KBM-7 (cell line): ENCODE results near the gene TAS2R41.
"Not testable (repeated sequence)": the region's sequence is repeated elsewhere in the genome, so short reads cannot be mapped to it uniquely, and the experiment has no call there.

Experiments used
- DNase-seq: peaks from one replicate; pipeline ENCODE4 v3.0.0-alpha.2; 2015
- in situ Hi-C: fragments of 300-500 bp; cut with MboI; formaldehyde crosslinking; loops from 2 replicates; pipeline ENCODE4 v1.14.3; 2020; ENCODE audit warnings: low sequenced_read_pairs, low pct_unique_long_range_greater_than_20kb, mixed read lengths

The TAS2R41 gene

GRCh38 chr7:143455491-143455890, 22.2 kb upstream of the TAS2R41 start:
- in situ Hi-C loops: no loop called here
- no peak for DNase-seq

- DNase-seq: no peak
Measured at GRCh38 chr7:143455942-143456341, 21.7 kb upstream of the TAS2R41 start.

GRCh38 chr7:143456992-143457793, 20.5 kb upstream of the TAS2R41 start:
- in situ Hi-C loops: no loop called here
- no peak for DNase-seq

More at GRCh38 chr7:143455942-143456341, 21.7 kb upstream of the TAS2R41 start:
- in situ Hi-C loops: no loop called here

DNA sequence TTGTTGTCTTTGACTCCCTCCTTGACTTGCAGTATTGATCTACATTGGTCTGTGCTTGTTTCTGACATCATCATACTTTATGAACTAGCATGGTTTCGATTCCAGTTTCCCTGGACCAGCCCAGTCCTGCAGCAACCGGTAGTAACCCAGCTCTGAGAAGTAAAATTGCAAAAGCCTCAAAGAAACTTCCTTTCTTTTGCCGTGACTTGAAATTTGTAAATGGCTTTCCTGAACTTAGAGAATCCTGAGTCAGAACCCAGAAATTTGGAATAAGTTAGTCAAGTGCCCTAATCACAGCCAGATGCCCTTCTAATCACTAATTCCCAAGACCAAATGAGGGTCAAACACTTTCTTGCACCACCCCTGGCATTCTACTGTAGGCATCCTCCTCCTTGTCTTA, 19.4 kb upstream of the TAS2R41 start:
- in situ Hi-C loops: no loop called here
- no peak for DNase-seq

- DNase-seq: no peak
- in situ Hi-C loops: no loop called here
Measured at GRCh38 chr7:143458681-143459080, 19.0 kb upstream of the TAS2R41 start.

GRCh38 chr7:143459359-143459758, 18.3 kb upstream of the TAS2R41 start:
- DNase-seq: no peak
- in situ Hi-C loops: no loop called here

- DNase-seq: no peak
- in situ Hi-C loops: no loop called here
Measured at GRCh38 chr7:143460271-143460979, 17.2 kb upstream of the TAS2R41 start.

DNA sequence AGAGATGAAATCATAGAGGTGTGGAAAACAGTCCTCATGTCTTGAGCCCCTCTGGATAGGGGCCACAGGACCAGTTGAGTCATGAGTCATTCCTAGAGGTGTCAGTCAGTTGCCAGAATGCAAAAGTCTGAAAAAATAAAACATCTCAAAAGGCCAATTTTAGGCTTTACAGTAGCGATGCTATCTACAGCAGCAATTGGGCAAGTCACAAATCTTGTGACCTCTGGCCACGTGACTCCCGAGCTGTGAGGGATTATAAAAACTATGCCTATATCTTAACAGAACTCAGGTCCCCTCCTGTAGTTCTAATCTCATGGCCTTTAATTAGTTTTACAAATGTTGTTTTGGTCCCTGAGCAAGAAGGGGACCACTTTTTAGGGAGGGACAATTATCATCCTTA, 15.6 kb upstream of the TAS2R41 start:
- in situ Hi-C loops: no loop called here
- no peak for DNase-seq

- DNase-seq: peak; percentile 9
- in situ Hi-C loops: no loop called here
Measured at GRCh38 chr7:143463556-143463955, 14.1 kb upstream of the TAS2R41 start.

DNA sequence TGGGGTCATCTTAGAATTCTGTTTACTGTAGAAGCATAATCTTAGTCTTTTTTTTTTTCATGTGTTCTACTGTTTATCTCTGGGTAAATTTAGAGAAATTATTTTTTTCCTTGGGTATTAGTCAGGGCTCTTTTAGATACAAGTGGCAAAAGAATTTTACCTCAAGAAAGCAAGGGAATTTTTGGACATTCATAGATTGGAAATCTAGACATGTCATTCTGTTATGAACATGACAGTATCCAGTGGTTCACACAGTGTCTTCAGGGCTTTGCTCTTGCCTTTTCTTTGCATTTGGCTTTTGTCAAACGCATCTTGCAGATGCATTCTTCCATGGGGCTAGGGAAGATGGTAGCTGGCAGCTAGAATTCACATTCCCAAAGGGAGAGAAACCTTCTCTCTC, 13.7 kb upstream of the TAS2R41 start:
- DNase-seq: no peak
- in situ Hi-C loops: no loop called here

DNA sequence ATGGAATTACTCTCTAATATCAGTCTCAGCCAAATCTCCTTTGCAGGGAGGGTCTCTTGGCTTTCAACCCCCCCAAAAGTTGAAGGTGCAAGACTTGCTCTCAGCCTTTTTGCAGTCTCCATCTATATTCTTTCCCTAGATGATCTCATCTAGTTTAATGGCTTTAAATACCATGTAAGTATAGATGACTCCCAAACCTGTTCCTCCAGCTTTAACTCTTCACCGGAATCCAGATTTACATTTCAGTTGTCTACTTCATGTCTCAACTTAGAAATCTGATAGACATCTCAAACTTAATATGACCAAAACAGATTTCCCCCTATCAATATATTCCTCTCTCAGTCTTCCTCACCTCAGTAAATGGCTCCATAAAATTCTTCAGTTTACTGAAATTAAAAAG, 9.9 kb upstream of the TAS2R41 start:
- DNase-seq: no peak
- in situ Hi-C loops: no loop called here

DNA sequence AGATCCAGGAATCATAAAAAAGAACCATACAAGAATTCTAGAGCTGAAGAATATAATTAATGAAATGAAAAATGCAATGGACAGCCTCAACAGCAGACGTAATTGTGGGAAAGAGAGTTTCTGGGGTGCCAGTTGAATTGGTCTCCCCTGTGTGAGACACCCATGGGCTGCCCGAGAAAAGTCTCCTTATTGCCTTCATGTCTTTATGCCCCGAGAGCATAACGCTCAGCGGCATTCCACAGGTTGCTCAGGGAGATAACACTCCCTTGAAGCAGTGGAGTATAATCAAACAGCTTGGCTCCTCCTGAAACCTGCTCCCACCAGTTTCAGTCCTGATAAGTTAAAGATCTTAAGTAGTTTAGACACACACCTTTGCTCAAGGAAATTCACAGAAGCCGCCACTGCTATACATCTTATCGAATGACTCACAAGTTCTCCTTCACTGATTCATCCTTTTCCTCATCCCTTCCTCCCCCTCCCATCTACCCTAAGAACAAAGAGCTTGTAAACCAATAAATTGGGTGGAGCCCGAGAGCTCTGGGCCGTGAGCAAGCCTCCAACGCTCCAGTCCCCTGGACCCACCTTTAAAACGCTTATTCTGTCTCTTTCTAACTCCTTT, 5.5 kb upstream of the TAS2R41 start:
- in situ Hi-C loops: not testable (repeated sequence)

GRCh38 chr7:143479055-143479766, 1.5 kb downstream of the TAS2R41 start:
- in situ Hi-C loops: no loop called here
- DNase-seq: no peak

More for the DNA sequence above, 5.5 kb upstream of the TAS2R41 start:
- not testable (repeated sequence) for DNase-seq

- no peak for DNase-seq
- in situ Hi-C loops: no loop called here
Measured at GRCh38 chr7:143480501-143480900, 2.8 kb downstream of the TAS2R41 start.

DNA sequence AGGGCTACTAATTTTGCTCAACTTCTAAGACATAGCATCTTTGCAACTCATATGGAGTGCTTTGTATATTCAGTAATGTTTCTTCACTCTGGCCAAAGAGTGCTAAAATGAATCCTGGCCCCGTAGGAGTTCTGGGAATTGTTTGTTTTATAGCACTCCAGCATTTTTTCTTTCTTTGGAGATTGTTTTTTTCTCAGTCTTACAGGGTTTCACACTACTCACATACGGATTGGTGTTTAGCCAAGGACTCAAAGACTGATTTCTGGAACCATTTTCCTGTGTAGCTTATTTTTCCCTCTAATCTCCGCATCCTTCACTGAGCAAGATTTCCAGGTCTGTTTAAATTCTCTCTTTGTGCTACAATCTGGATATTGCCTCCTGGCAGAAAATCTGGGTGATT, 6.4 kb downstream of the TAS2R41 start:
- DNase-seq: no peak
- in situ Hi-C loops: no loop called here

GRCh38 chr7:143485094-143485493, 7.4 kb downstream of the TAS2R41 start:
- in situ Hi-C loops: no loop called here
- DNase-seq: no peak

- in situ Hi-C loops: no loop called here
- no peak for DNase-seq
Measured at GRCh38 chr7:143485500-143485899, 7.8 kb downstream of the TAS2R41 start.

DNA sequence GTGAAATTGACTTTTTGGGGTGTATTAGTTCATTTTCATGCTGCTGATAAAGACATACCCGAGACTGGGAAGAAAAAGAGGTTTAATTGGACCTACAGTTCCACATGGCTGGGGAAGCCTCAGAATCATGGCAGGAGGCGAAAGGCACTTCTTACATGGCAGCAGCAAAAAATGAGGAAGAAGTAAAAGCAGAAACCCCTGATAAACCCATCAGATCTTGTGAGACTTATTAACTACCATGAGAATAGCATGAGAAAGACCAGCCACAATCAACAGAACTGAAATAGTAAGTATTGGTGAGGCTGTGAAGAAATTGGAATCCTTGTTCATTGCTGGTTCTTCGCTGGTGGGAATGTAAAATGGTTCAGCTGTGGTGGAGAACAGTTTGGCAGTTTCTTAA, 8.6 kb downstream of the TAS2R41 start:
- in situ Hi-C loops, DNase-seq: not testable (repeated sequence)

GRCh38 chr7:143487061-143487460, 9.4 kb downstream of the TAS2R41 start:
- in situ Hi-C loops: no loop called here
- no peak for DNase-seq

- DNase-seq: no peak
- in situ Hi-C loops: no loop called here
Measured at GRCh38 chr7:143487566-143487965, 9.9 kb downstream of the TAS2R41 start.
